COR-L47 (cell line): ENCODE data around the gene ZNF124.

Experiments used
- DNase-seq: peaks from one replicate; lab custom pipeline; 2025; lab: John Stamatoyannopoulos, UW

ZNF124 gene

DNA sequence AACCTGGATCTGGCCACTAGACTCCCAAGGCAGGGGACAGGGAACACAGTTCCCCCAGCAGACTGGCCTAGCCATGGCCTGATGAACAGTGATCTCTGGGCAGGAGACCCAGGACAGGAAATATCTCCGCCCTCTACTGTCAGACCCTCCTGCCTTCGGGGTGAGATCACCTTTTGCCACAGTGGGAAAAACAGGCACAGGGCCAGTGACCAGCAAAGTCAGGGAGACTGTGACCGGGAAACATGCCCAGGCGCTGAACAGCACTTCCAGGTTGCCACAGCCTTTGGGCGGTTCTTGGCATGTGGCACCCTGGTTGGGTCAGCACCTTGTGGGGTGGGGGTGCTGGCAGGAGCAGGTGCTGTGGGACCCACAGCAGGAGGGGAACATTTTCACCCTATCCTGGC lies 58.7 kb downstream of the ZNF124 start:
- DNase-seq = no peak

DNA sequence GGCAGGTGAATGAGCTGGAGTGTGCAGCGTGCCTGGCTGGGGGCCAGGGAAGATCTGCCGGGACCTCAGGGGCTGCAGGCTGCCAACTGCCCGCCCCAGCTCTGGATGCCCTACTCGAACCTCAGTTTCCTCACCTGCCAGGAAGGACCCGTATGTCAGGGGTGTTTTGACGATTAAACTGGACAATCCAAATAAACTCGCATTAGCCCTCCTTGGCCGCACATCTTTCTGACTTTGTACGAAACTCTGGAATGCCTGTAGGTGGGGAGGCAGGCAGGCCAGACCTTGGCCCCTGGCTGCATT lies 59.4 kb downstream of the ZNF124 start:
- DNase-seq = no peak

DNA sequence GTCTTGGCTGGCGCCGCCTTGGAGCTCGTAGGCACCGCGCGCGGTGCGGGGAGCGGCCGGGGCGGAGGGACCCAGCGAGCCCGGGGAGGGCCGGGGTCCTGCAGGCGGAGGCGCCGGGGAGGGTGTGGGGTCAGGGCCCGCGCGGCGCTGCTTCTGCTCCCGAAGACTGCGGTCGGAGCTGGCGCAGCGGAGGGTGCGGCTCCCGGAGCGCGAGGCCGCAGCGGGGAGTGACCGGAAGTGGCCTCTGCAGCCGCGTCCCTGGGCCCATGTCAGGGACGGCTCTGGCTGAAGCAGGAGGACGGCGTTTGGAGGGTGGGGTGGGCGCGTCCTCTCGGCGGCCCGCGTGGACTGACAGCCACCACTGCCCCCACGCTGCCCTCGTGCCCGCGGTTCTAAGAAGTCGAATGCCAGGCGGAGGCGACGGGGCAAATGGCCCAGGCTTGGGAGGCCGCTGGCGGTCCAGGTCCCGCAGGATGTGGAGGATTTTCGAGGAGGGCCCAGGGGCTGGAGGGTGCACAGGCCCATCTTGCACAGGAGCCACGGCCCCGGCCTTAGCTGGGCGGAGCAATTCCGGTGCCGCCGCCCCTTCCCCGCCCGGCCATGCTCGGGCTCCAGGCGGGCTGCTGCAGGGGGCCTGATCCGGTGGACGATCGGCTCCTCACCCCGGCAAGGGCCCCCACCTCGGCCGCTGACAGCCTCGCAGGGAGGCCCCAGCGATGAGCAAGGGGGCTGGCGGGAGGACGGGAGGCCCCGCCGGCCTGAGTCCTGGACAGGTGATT lies 59.9 kb downstream of the ZNF124 start:
- peak; percentile 21 for DNase-seq

DNA sequence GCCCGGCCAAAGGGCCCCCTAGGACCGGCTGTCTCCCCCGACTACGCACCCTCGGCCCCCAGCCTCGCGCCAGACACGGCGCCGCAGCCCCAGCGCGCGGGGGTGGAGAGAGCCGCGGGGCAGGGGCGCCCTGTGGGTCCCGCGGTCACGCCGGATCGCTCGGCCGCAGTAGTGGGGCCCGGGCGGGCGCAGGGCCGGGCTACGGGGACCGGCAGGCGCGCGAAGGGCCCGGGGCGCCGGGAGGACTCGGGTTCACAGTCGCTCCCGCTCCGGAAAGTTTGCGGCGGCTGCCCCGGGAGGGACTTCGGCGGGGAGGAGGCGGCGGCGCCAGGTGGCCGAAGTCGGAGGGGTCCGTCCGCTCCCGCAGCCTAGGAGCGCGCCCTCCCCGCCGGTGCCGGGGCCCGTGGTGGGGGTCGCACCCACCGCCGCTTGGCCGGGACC lies 60.5 kb downstream of the ZNF124 start:
- no peak for DNase-seq

DNA sequence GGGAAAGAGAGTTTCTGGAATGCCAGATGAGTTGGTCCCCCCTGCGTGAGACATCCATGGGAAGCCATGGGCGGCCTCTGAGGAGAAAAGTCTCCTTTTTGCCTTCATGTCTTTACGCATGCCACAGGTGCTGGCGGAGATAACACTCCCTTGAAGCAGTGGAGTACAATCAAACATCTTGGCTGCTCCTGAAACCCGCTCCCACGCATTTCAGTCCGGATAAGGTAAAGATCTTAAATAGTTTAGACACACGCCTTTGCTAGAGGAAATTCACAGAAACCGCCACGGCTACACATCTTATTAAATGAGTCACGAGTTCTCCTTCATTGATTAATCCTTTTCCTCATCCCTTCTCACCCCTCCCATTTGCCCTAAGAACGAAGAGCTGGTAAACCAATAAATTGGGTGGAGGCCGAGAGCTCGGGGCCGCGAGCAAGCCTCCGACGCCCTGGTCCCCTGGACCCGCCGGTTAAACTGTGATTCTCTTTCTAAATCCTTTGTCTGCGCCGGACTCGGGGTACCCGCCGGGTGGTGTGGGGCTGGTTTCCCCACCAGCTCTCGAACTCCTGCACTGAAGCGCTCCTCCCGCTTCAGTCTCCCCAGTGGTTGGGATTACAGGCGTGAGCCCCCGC lies 61.1 kb downstream of the ZNF124 start:
- no peak for DNase-seq

DNA sequence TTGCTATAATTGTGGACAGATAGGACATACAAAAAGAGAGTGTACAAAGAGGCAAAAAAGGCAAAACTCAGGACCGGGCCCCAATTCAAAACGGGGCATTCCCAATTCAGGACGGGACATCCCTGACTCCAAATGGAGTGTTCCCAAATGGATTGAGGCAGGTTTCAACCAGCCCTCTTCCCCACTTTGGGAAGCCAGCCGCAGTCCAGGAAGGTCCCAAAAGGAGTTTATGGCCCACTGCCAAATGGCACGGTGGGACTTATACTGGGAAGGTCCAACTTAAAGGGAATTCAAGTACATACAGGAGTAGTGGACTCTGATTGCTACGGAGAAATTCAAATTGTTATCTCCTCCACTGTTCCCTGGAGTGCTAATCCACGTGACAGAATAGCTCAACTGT lies 64.1 kb downstream of the ZNF124 start:
- DNase-seq = no peak

DNA sequence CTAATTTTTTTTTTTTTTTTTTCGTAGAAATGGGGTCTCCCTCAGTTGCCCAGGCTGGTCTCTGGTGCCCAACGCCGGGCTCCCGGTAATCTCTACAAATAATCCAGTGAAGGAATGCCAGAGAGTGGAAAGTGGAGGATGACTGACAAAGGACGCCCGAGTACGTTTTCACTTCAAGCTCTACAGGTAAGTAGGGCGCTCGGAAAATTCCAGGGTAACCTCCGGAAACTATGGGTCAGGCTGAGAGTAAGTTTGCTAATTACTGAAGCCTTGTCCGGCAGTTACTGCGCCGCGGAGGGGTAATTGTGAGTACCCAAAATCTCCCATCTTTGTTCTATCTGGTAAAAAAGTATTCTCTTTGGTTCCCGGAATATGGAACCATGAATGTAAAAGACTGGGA lies 65.9 kb downstream of the ZNF124 start:
- no peak for DNase-seq
